NCI-H146 (cell line): Measurements from ENCODE around the gene GLT1D1.

Source experiments
- DNase-seq: peaks from one replicate; lab custom pipeline; 2025; lab: John Stamatoyannopoulos, UW

The GLT1D1 gene

GRCh38 chr12:128914908-128915563 is 61.8 kb downstream of the GLT1D1 start:
- no peak for DNase-seq

- no peak for DNase-seq
Measured at GRCh38 chr12:128916425-128916824, 63.1 kb downstream of the GLT1D1 start.

- DNase-seq = no peak
Measured at GRCh38 chr12:128918481-128919260, 65.4 kb downstream of the GLT1D1 start.

GRCh38 chr12:128920468-128920867 is 67.2 kb downstream of the GLT1D1 start:
- DNase-seq = no peak

- DNase-seq = no peak
Measured at GRCh38 chr12:128928361-128928760, 75.1 kb downstream of the GLT1D1 start.

GRCh38 chr12:128929057-128929456 is 75.8 kb downstream of the GLT1D1 start:
- no peak for DNase-seq

- DNase-seq = peak; percentile 85
Measured at GRCh38 chr12:128930606-128931005, 77.3 kb downstream of the GLT1D1 start.

GRCh38 chr12:128932521-128932920 is 79.2 kb downstream of the GLT1D1 start:
- no peak for DNase-seq

GRCh38 chr12:128933039-128933438 is 79.8 kb downstream of the GLT1D1 start:
- no peak for DNase-seq

GRCh38 chr12:128933926-128934325 is 80.6 kb downstream of the GLT1D1 start:
- no peak for DNase-seq

GRCh38 chr12:128938886-128939285 is 85.6 kb downstream of the GLT1D1 start:
- DNase-seq = no peak

- no peak for DNase-seq
Measured at GRCh38 chr12:128940090-128940888, 87.0 kb downstream of the GLT1D1 start.

GRCh38 chr12:128940974-128941373 is 87.7 kb downstream of the GLT1D1 start:
- DNase-seq = no peak

- DNase-seq = peak; percentile 98
Measured at GRCh38 chr12:128942960-128943477, 89.7 kb downstream of the GLT1D1 start.

GRCh38 chr12:128944956-128945355 is 91.7 kb downstream of the GLT1D1 start:
- no peak for DNase-seq

- no peak for DNase-seq
Measured at GRCh38 chr12:128947209-128947608, 93.9 kb downstream of the GLT1D1 start.

GRCh38 chr12:128949086-128949485 is 95.8 kb downstream of the GLT1D1 start:
- DNase-seq = no peak

GRCh38 chr12:128951448-128951847 is 98.2 kb downstream of the GLT1D1 start:
- DNase-seq = no peak

GRCh38 chr12:128956755-128957154 is 103.5 kb downstream of the GLT1D1 start:
- DNase-seq = no peak

- DNase-seq = no peak
Measured at GRCh38 chr12:128959901-128960300, 106.6 kb downstream of the GLT1D1 start.

- DNase-seq = no peak
Measured at GRCh38 chr12:128961308-128961902, 108.1 kb downstream of the GLT1D1 start.

GRCh38 chr12:128961957-128962356 is 108.7 kb downstream of the GLT1D1 start:
- DNase-seq = no peak
